Smooth muscle cell (in vitro differentiated cells): ENCODE measurements around the gene DRC1. TPM values are rescaled to one million over a fixed set of nuclear protein-coding genes. Genes with fewer than 3 reads are reported as not detected.
"Not testable (repeated sequence)": the region's sequence is repeated elsewhere in the genome, so short reads cannot be mapped to it uniquely, and the experiment has no call there.

Source experiments
- DNase-seq: peaks from one replicate; lab custom pipeline; 2025; ENCODE audit not compliant: unreplicated experiment; lab: John Stamatoyannopoulos, UW
- H2AFZ ChIP-seq: fragments of 200-600 bp; sonication (generic); 2 replicates; pipeline ENCODE4 v1.6.0; 2016; ENCODE audit warnings: antibody characterized with exemption, low read depth, mild to moderate bottlenecking
- H3F3A ChIP-seq: fragments of 200-600 bp; sonication (generic); 2 replicates; pipeline ENCODE4 v1.6.0; 2017; ENCODE audit warnings: antibody characterized with exemption, low read depth
- H3K27ac ChIP-seq: fragments of 200-600 bp; sonication (generic); 2 replicates; pipeline ENCODE4 v1.5.1; 2016; ENCODE audit warnings: low read depth, mild to moderate bottlenecking
- H3K27me3 ChIP-seq: fragments of 200-600 bp; sonication (generic); 2 replicates; pipeline ENCODE4 v1.6.1; 2016; ENCODE audit warnings: low read depth, mild to moderate bottlenecking
- H3K36me3 ChIP-seq: fragments of 200-600 bp; sonication (generic); 2 replicates; pipeline ENCODE4 v1.5.1; 2016; ENCODE audit warnings: low read depth
- H3K4me1 ChIP-seq: fragments of 200-600 bp; sonication (generic); 2 replicates; pipeline ENCODE4 v1.5.1; 2016; ENCODE audit warnings: low read depth
- H3K4me2 ChIP-seq: fragments of 200-600 bp; sonication (generic); 2 replicates; pipeline ENCODE4 v1.6.0; 2016; ENCODE audit warnings: mild to moderate bottlenecking
- H3K4me3 ChIP-seq: fragments of 200-600 bp; sonication (generic); 2 replicates; pipeline ENCODE4 v1.5.1; 2016; ENCODE audit warnings: mild to moderate bottlenecking
- H3K79me2 ChIP-seq: fragments of 200-600 bp; sonication (generic); 2 replicates; pipeline ENCODE4 v1.6.0; 2016; ENCODE audit warnings: low read depth, mild to moderate bottlenecking
- H3K9ac ChIP-seq: fragments of 200-600 bp; sonication (generic); 2 replicates; pipeline ENCODE4 v1.6.0; 2016; ENCODE audit warnings: low read depth
- H3K9me3 ChIP-seq: fragments of 200-600 bp; sonication (generic); replicated peaks from 2 replicates; pipeline ENCODE4 v1.5.1; 2016; ENCODE audit warnings: low read depth
- H4K20me1 ChIP-seq: fragments of 200-600 bp; sonication (generic); 2 replicates; pipeline ENCODE4 v1.6.0; 2016; ENCODE audit warnings: low read depth
- WGBS: methylation state at CpG from one replicate; pipeline ENCODE4 v1.1.7; 2016; ENCODE audit warnings: low lambda C conversion rate; 5-methylcytosine and 5-hydroxymethylcytosine counted together
- polyA plus RNA-seq: library from polyadenylated mRNA; unstranded; fragments of >200 nt; fragmentation: Nextera tagmentation; extraction: Ambion mirVana; gene quantifications from 2 replicates; pipeline ENCODE4 v1.2.1, GENCODE V29; 2016
- total RNA-seq: library from RNA; depleted of rRNA; stranded (reverse); fragments of >200 nt; gene quantifications from 2 replicates; pipeline ENCODE4 v1.2.3, GENCODE V29; 2014
- TF ChIP-seq, protein P1 (sequence below): fragments of 200-600 bp; sonication (generic); IDR thresholded peaks from 2 replicates; pipeline ENCODE4 v1.5.1; 2017; ENCODE audit warnings: borderline replicate concordance, mild to moderate bottlenecking, antibody characterized with exemption; ENCODE audit not compliant: insufficient read depth, poor library complexity, severe bottlenecking

Gene DRC1
- total and polyA plus RNA-seq, 2 experiments from 2014 or later, result 0.14 TPM; not detected in 1

DNA sequence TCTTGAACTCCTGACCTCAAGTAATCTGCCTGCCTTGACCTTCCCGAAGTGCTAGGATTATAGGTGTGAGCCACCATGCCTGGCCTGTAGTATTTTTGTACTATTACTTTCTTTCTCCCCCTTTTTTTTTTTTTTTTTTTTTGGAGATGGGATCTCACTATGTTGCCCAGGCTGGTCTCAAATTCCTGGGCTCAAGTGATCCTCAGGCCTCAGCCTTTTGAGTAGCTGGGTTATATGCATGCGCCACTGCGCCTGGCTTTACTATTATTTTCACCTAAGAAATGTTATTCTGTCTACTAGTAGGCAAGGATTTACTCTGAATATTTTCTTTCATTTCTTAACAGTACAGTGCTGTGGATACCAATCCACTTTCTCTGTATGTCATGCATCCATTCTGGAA lies 37.8 kb upstream of the DRC1 start:
- no peak overlapping the region for H3K4me2 ChIP-seq
- H3K27me3 ChIP-seq, result no peaks in the 10 kb centered on the region
- H3K4me1 ChIP-seq, result peaks cover 18% of the 10 kb centered on the region
- H3F3A ChIP-seq, result no peaks in the 10 kb centered on the region
- no peaks in the 10 kb centered on the region for H3K9me3 ChIP-seq
- H4K20me1 ChIP-seq, result peaks cover 75% of the 10 kb centered on the region
- H3K4me3 ChIP-seq, result no peak overlapping the region
- no peak overlapping the region for H3K27ac ChIP-seq
- TF ChIP-seq, protein P1, sequence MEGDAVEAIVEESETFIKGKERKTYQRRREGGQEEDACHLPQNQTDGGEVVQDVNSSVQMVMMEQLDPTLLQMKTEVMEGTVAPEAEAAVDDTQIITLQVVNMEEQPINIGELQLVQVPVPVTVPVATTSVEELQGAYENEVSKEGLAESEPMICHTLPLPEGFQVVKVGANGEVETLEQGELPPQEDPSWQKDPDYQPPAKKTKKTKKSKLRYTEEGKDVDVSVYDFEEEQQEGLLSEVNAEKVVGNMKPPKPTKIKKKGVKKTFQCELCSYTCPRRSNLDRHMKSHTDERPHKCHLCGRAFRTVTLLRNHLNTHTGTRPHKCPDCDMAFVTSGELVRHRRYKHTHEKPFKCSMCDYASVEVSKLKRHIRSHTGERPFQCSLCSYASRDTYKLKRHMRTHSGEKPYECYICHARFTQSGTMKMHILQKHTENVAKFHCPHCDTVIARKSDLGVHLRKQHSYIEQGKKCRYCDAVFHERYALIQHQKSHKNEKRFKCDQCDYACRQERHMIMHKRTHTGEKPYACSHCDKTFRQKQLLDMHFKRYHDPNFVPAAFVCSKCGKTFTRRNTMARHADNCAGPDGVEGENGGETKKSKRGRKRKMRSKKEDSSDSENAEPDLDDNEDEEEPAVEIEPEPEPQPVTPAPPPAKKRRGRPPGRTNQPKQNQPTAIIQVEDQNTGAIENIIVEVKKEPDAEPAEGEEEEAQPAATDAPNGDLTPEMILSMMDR, result no peak
- H3K36me3 ChIP-seq, result peaks cover 8% of the 10 kb centered on the region
- H3K9ac ChIP-seq, result no peak overlapping the region
- H2AFZ ChIP-seq, result no peak overlapping the region
- H3K79me2 ChIP-seq, result peaks cover 69% of the 10 kb centered on the region
- no peak for DNase-seq
- 93% methylated on average over 3 of the region's 3 CpGs for WGBS

DNA sequence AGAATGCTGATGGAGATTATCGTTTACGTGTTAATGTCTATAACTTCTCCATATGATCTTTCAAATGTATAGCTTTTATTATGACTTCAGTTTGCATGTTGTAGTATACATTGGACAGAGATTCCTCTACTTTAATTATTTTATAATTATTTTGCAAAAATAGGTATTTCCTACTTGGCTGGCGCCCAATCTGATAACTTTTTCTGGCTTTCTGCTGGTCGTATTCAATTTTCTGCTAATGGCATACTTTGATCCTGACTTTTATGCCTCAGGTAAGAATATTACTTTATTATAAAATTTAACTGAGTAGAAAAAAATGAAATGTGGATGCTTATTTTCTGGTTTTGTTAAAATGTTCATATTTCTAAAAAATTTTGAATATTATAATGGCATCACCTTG lies 37.1 kb upstream of the DRC1 start:
- peaks cover 8% of the 10 kb centered on the region for H3K36me3 ChIP-seq
- no peaks in the 10 kb centered on the region for H3K27me3 ChIP-seq

DNA sequence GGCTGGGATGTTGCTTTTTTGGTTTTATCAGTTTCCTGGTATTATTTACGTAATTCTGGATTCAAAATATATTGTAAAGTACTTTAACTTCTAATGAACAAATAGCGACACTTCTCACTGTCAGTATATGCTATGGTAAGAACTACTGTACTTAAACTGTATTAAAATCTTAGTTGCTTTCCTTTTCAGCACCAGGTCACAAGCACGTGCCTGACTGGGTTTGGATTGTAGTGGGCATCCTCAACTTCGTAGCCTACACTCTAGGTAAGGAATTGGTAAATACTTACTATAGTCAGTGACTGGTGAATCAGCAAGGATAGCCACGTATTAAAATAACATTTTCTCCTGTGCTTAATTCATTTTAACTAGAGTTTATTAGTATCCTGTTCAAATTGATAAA lies 34.8 kb upstream of the DRC1 start:
- Histone ChIP-seq H3K27me3 (no peaks in the 10 kb centered on the region), H4K20me1 (peaks cover 45% of the 10 kb centered on the region), H3K9ac (no peak overlapping the region), H3K36me3 (peaks cover 8% of the 10 kb centered on the region), H3K79me2 (peaks cover 40% of the 10 kb centered on the region), H3K4me1 (peaks cover 23% of the 10 kb centered on the region), H3K4me3 (no peak overlapping the region), H3K4me2 (no peak overlapping the region), H3F3A (no peaks in the 10 kb centered on the region), H3K9me3 (no peaks in the 10 kb centered on the region), H2AFZ (no peak overlapping the region), H3K27ac (no peak overlapping the region)
- 98% methylated on average over 5 of the region's 5 CpGs for WGBS
- TF ChIP-seq, protein P1, result no peak
- no peak for DNase-seq

More for the DNA sequence above, 37.1 kb upstream of the DRC1 start:
- WGBS, result 96% methylated on average over 4 of the region's 4 CpGs
- H4K20me1 ChIP-seq, result peaks cover 68% of the 10 kb centered on the region
- H3K4me2 ChIP-seq, result no peak overlapping the region
- DNase-seq, result no peak
- TF ChIP-seq, protein P1, result no peak
- no peaks in the 10 kb centered on the region for H3F3A ChIP-seq
- H3K27ac ChIP-seq, result no peak overlapping the region
- H3K79me2 ChIP-seq, result peaks cover 61% of the 10 kb centered on the region
- no peak overlapping the region for H3K4me3 ChIP-seq
- peaks cover 23% of the 10 kb centered on the region for H3K4me1 ChIP-seq
- H3K9me3 ChIP-seq, result no peaks in the 10 kb centered on the region
- no peak overlapping the region for H2AFZ ChIP-seq
- no peak overlapping the region for H3K9ac ChIP-seq

DNA sequence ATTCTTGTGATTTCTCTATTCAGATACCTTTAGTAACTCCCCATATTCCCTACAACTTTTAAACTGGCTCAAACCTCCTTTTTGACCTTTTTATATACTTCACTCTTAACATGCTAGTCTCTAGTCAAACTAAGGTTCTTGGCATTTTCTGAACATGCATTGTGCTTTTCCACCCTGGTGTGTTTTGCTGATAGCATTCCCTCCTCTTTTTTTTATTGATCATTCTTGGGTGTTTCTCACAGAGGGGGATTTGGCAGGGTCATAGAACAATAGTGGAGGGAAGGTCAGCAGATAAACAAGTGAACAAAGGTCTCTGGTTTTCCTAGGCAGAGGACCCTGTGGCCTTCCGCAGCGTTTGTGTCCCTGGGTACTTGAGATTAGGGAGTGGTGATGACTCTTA lies 32.1 kb upstream of the DRC1 start:
- not testable (repeated sequence) for H3K4me3 ChIP-seq, H3F3A ChIP-seq, H3K9ac ChIP-seq, H3K9me3 ChIP-seq, H3K4me2 ChIP-seq, H3K27ac ChIP-seq, H3K27me3 ChIP-seq, H2AFZ ChIP-seq, DNase-seq
- H3K79me2 ChIP-seq, result peaks cover 18% of the 10 kb centered on the region
- H3K4me1 ChIP-seq, result peaks cover 23% of the 10 kb centered on the region
- peaks cover 18% of the 10 kb centered on the region for H4K20me1 ChIP-seq
- H3K36me3 ChIP-seq, result peaks cover 11% of the 10 kb centered on the region
- 63% methylated on average over 2 of the region's 2 CpGs for WGBS

DNA sequence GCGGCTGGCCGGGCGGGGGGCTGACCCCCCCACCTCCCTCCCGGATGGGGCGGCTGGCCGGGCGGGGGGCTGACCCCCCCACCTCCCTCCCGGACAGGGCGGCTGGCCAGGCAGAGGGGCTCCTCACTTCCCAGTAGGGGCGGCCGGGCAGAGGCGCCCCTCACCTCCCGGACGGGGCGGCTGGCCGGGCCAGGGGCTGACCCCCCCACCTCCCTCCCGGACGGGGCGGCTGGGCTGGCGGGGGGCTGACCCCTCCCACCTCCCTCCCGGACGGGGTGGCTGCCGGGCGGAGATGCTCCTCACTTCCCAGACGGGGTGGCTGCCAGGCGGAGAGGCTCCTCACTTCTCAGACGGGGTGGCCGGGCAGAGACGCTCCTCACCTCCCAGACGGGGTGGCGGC lies 30.8 kb upstream of the DRC1 start:
- not testable (repeated sequence) for H4K20me1 ChIP-seq, DNase-seq, H2AFZ ChIP-seq, H3K79me2 ChIP-seq, H3K4me3 ChIP-seq, H3K9ac ChIP-seq, H3K27me3 ChIP-seq, H3F3A ChIP-seq, H3K27ac ChIP-seq, H3K4me2 ChIP-seq, H3K9me3 ChIP-seq
- 94% methylated on average over 7 of the region's 31 CpGs for WGBS
- H3K4me1 ChIP-seq, result peaks cover 23% of the 10 kb centered on the region
- H3K36me3 ChIP-seq, result peaks cover 11% of the 10 kb centered on the region
